ENCODE measurements around the gene ASB18. TPM values are rescaled to one million over a fixed set of nuclear protein-coding genes. Genes with fewer than 3 reads are reported as not detected.

The ASB18 gene
- total RNA-seq, 1 experiment from 2014 or later, result not detected

- Mint-ChIP-seq H3K4me1 (ENCODE audit: insufficient read depth, unreplicated experiment) (no peaks in the 10 kb centered on the region), H3K27me3 (ENCODE audit: insufficient read depth, unreplicated experiment) (peaks cover 5% of the 10 kb centered on the region), H3K36me3 (ENCODE audit: insufficient read depth, unreplicated experiment) (no peaks in the 10 kb centered on the region), H3K4me3 (ENCODE audit: unreplicated experiment) (no peak overlapping the region), H3K27ac (ENCODE audit: low read depth, unreplicated experiment) (no peak overlapping the region), H3K9me3 (ENCODE audit: unreplicated experiment) (no peaks in the 10 kb centered on the region)
- ChIA-PET CTCF (no interaction called here), POLR2A (no interaction called here)
- TF ChIP-seq CTCF (IDR thresholded peaks at IDR 0.05; ENCODE audit: unreplicated experiment), result no peak
- DNase-seq (ENCODE audit: unreplicated experiment), result no peak
- intact Hi-C loops (cut with micrococcal nuclease), result no loop called here
- no TSS peak for BruUV-seq (replicated peaks)
Measured at GRCh38 chr2:236205867-236206645, 58.1 kb downstream of the ASB18 start.

GRCh38 chr2:236204953-236205352 is 59.3 kb downstream of the ASB18 start:
- no peak for DNase-seq (ENCODE audit: unreplicated experiment)
- H3K4me3 Mint-ChIP-seq (ENCODE audit: unreplicated experiment), result no peak overlapping the region
- H3K27ac Mint-ChIP-seq (ENCODE audit: low read depth, unreplicated experiment), result no peak overlapping the region
- ChIA-PET POLR2A (no interaction called here), CTCF (no interaction called here)
- BruUV-seq (replicated peaks), result no TSS peak
- no peaks in the 10 kb centered on the region for H3K36me3 Mint-ChIP-seq (ENCODE audit: insufficient read depth, unreplicated experiment)
- H3K9me3 Mint-ChIP-seq (ENCODE audit: unreplicated experiment), result no peaks in the 10 kb centered on the region
- no peak for TF ChIP-seq CTCF (IDR thresholded peaks at IDR 0.05; ENCODE audit: unreplicated experiment)
- intact Hi-C loops (cut with micrococcal nuclease), result no loop called here
- no peaks in the 10 kb centered on the region for H3K4me1 Mint-ChIP-seq (ENCODE audit: insufficient read depth, unreplicated experiment)
- peaks cover 13% of the 10 kb centered on the region for H3K27me3 Mint-ChIP-seq (ENCODE audit: insufficient read depth, unreplicated experiment)

GRCh38 chr2:236200378-236200777 is 63.8 kb downstream of the ASB18 start:
- Mint-ChIP-seq H3K4me1 (ENCODE audit: insufficient read depth, unreplicated experiment) (no peaks in the 10 kb centered on the region), H3K9me3 (ENCODE audit: unreplicated experiment) (no peaks in the 10 kb centered on the region), H3K4me3 (ENCODE audit: unreplicated experiment) (no peak overlapping the region), H3K27me3 (ENCODE audit: insufficient read depth, unreplicated experiment) (peaks cover 13% of the 10 kb centered on the region), H3K27ac (ENCODE audit: low read depth, unreplicated experiment) (no peak overlapping the region), H3K36me3 (ENCODE audit: insufficient read depth, unreplicated experiment) (no peaks in the 10 kb centered on the region)
- no TSS peak for BruUV-seq (replicated peaks)
- TF ChIP-seq CTCF (IDR thresholded peaks at IDR 0.05; ENCODE audit: unreplicated experiment), result no peak
- ChIA-PET CTCF (interaction anchor here (0.8 to 1.2 kb wide), 2 partner anchors 143 to 435 kb away, joined by 4 read pairs; no protein-coding TSS in a partner anchor), POLR2A (interaction anchor here (0.6 kb wide), 1 partner anchor 453 kb away, joined by 3 read pairs; no protein-coding TSS in a partner anchor)
- intact Hi-C loops (cut with micrococcal nuclease), result no loop called here
- no peak for DNase-seq (ENCODE audit: unreplicated experiment)

GRCh38 chr2:236196366-236196765 is 67.8 kb downstream of the ASB18 start:
- no peaks in the 10 kb centered on the region for H3K36me3 Mint-ChIP-seq (ENCODE audit: insufficient read depth, unreplicated experiment)
- POLR2A ChIA-PET, result no interaction called here
- H3K4me3 Mint-ChIP-seq (ENCODE audit: unreplicated experiment), result no peak overlapping the region
- BruUV-seq (replicated peaks), result no TSS peak
- no peaks in the 10 kb centered on the region for H3K9me3 Mint-ChIP-seq (ENCODE audit: unreplicated experiment)
- no peak overlapping the region for H3K27ac Mint-ChIP-seq (ENCODE audit: low read depth, unreplicated experiment)
- TF ChIP-seq CTCF (IDR thresholded peaks at IDR 0.05; ENCODE audit: unreplicated experiment), result no peak
- intact Hi-C loops (cut with micrococcal nuclease), result no loop called here
- no peak for DNase-seq (ENCODE audit: unreplicated experiment)
- peaks cover 12% of the 10 kb centered on the region for H3K27me3 Mint-ChIP-seq (ENCODE audit: insufficient read depth, unreplicated experiment)
- H3K4me1 Mint-ChIP-seq (ENCODE audit: insufficient read depth, unreplicated experiment), result no peaks in the 10 kb centered on the region
- CTCF ChIA-PET, result no interaction called here

Data from MCF 10A (cell line).